HG03108 (cell line): ENCODE data around the gene CRYBG3.

Source experiments
- ATAC-seq: cut with Tn5 transposase; IDR thresholded peaks from one replicate; pipeline ENCODE4 v1.9.1; 2021; ENCODE audit warnings: moderate library complexity; ENCODE audit not compliant: unreplicated experiment

Gene CRYBG3

GRCh38 chr3:97939401-97939800, 117.6 kb downstream of the CRYBG3 start:
- no peak for ATAC-seq

GRCh38 chr3:97940034-97940433, 118.2 kb downstream of the CRYBG3 start:
- ATAC-seq: no peak

- no peak for ATAC-seq
These were observed 121.2 kb downstream of the CRYBG3 start for GRCh38 chr3:97942801-97943546.

- ATAC-seq: no peak
These were observed 126.7 kb downstream of the CRYBG3 start for GRCh38 chr3:97948351-97949109.

- no peak for ATAC-seq
These were observed 127.3 kb downstream of the CRYBG3 start for GRCh38 chr3:97949110-97949485.

GRCh38 chr3:97949743-97950142, 127.9 kb downstream of the CRYBG3 start:
- ATAC-seq: no peak

GRCh38 chr3:97950360-97950759, 128.5 kb downstream of the CRYBG3 start:
- no peak for ATAC-seq

- no peak for ATAC-seq
These were observed 130.5 kb downstream of the CRYBG3 start for GRCh38 chr3:97952280-97952679.

- ATAC-seq: no peak
These were observed 131.1 kb downstream of the CRYBG3 start for GRCh38 chr3:97952872-97953271.

- ATAC-seq: peak; percentile 57
These were observed 132.5 kb downstream of the CRYBG3 start for GRCh38 chr3:97954228-97954827.

GRCh38 chr3:97956051-97956450, 134.2 kb downstream of the CRYBG3 start:
- ATAC-seq: no peak

GRCh38 chr3:97957617-97958311, 136.0 kb downstream of the CRYBG3 start:
- no peak for ATAC-seq

- no peak for ATAC-seq
These were observed 136.6 kb downstream of the CRYBG3 start for GRCh38 chr3:97958396-97958795.

- ATAC-seq: no peak
These were observed 137.0 kb downstream of the CRYBG3 start for GRCh38 chr3:97958796-97959195.

GRCh38 chr3:97959872-97960271, 138.1 kb downstream of the CRYBG3 start:
- ATAC-seq: no peak

GRCh38 chr3:97960551-97960950, 138.7 kb downstream of the CRYBG3 start:
- ATAC-seq: no peak

GRCh38 chr3:97960993-97961766, 139.4 kb downstream of the CRYBG3 start:
- ATAC-seq: no peak

- ATAC-seq: no peak
These were observed 146.2 kb downstream of the CRYBG3 start for GRCh38 chr3:97967966-97968365.

GRCh38 chr3:97968376-97968775, 146.6 kb downstream of the CRYBG3 start:
- ATAC-seq: no peak

- no peak for ATAC-seq
These were observed 147.7 kb downstream of the CRYBG3 start for GRCh38 chr3:97969541-97969940.

GRCh38 chr3:97970156-97970555, 148.3 kb downstream of the CRYBG3 start:
- ATAC-seq: no peak
